HUES6 (cell line): ENCODE results near the gene MIPEP.
"Not testable (repeated sequence)": the region's sequence is repeated elsewhere in the genome, so short reads cannot be mapped to it uniquely, and the experiment has no call there.

Experiments
- H3K27ac ChIP-seq: 2 replicates; pipeline ENCODE4 v1.7.0; 2013; ENCODE audit warnings: low read depth, mild to moderate bottlenecking, low read length, inconsistent platforms
- H3K27me3 ChIP-seq: 2 replicates; pipeline ENCODE4 v1.6.1; 2013; ENCODE audit warnings: low read length; ENCODE audit not compliant: control insufficient read depth, insufficient read depth
- H3K36me3 ChIP-seq: 2 replicates; pipeline ENCODE4 v1.6.1; 2013; ENCODE audit warnings: low read length; ENCODE audit not compliant: control insufficient read depth, insufficient read depth
- H3K4me1 ChIP-seq: 2 replicates; pipeline ENCODE4 v1.6.1; 2013; ENCODE audit warnings: low read length; ENCODE audit not compliant: control insufficient read depth, insufficient read depth
- H3K4me3 ChIP-seq: 2 replicates; pipeline ENCODE4 v1.5.1; 2013; ENCODE audit warnings: low read depth, low read length
- H3K9ac ChIP-seq: one replicate; pipeline ENCODE4 v1.6.1; 2013; ENCODE audit warnings: mild to moderate bottlenecking, low read length
- H3K9me3 ChIP-seq: 2 replicates; pipeline ENCODE4 v1.6.1; 2013; ENCODE audit warnings: low read depth, low read length; ENCODE audit not compliant: control insufficient read depth, insufficient read depth

Gene MIPEP

DNA sequence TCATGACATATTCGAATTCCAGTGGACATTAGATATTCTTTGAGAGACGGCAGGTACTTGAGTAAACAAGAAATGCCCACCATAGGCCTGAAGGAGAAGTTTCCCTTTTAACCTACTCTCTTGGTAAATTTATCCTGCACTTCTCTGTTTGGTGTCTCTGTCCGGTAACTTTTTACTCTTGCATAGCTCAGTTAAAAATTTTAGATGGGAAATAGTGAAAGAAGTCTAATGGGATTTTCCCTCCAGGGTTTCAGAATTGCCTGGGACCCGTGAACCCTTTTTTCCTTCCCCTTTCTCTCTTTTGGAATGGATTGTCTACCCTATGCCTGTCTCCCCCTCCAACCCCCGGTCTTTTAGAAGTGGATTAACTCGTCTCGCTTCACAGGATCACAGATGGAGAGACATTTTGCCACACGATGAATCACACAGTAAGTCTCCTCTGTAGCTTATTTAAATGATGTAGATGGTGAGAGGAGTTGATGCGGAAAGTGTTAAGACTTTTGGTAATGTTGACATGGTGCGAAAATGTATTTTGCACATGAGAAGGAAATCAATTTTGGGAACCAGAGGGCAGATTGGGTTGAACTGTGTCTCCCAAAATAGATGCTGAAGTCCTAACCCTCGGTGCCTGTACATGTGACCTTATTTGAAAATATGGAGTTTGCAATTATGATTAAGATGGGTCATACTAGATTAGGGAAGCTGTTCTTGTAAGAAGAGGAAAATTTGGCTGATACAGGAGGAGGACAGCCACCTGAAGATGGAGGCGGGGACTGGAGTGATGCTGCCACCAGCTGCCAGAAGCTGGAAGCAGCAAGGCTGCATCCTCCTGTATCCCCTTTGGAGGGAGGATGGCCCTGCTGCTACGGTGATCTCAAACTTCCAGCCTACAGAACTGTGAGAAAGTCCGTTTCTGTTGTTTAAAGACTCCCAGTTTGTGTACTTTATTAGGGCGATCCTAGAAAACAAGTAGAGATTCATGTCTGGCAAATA lies 711 bp upstream of the MIPEP start:
- no peak overlapping the region for H3K27ac ChIP-seq
- H3K9me3 ChIP-seq = no peaks in the 10 kb centered on the region
- peaks cover 3% of the 10 kb centered on the region for H3K36me3 ChIP-seq
- no peak overlapping the region for H3K9ac ChIP-seq
- peaks cover 12% of the 10 kb centered on the region for H3K4me1 ChIP-seq
- H3K27me3 ChIP-seq = no peaks in the 10 kb centered on the region
- peak overlapping the region; percentile 94 for H3K4me3 ChIP-seq

DNA sequence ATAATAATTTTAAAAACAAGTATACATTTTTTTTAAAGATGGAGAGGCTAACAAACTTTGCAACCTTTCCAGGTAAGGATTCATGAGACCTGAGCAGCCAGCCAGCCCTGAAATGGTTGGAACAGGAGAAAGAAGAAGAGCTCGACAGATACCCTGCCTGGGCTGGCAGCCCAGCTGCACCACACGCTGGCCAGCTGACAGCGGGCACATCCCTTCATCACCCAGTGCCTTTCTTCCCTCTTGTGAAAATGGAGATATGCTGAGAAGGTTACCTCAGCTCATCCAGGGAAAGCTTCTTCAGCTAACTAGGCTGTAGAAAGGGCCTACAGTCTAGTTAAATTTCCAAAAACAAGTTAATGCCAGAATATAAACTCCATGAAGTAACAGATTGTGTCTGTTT lies 4.8 kb downstream of the MIPEP start:
- H3K27ac ChIP-seq, H3K9me3 ChIP-seq, H3K4me1 ChIP-seq, H3K9ac ChIP-seq, H3K27me3 ChIP-seq, H3K4me3 ChIP-seq: not testable (repeated sequence)
- H3K36me3 ChIP-seq = peaks cover 19% of the 10 kb centered on the region

DNA sequence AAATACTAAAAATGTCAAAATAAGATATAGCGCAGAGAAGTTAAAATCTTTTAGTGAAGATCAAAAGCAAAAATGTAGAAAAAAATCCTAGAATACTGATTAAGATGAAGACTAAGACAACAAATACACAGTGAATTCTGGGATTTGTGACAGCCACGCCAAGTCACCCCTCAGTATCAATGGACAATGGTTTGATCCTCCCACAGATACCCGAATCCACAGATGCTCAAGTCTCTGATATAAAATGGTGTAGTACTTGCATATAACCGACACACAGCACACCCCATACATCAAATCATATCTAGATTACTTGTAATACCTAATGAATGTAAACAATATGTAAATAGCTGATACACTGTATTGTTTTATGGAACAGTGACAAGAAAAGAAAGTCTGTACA lies 5.9 kb downstream of the MIPEP start:
- no peak overlapping the region for H3K27ac ChIP-seq
- H3K4me3 ChIP-seq = no peak overlapping the region
- H3K27me3 ChIP-seq = no peaks in the 10 kb centered on the region
- H3K9ac ChIP-seq = no peak overlapping the region
- peaks cover 25% of the 10 kb centered on the region for H3K36me3 ChIP-seq
- H3K9me3 ChIP-seq = no peaks in the 10 kb centered on the region
- 0 out of 2 replicates have a peak, but pooled peaks cover 6% of the 10 kb centered on the region for H3K4me1 ChIP-seq

DNA sequence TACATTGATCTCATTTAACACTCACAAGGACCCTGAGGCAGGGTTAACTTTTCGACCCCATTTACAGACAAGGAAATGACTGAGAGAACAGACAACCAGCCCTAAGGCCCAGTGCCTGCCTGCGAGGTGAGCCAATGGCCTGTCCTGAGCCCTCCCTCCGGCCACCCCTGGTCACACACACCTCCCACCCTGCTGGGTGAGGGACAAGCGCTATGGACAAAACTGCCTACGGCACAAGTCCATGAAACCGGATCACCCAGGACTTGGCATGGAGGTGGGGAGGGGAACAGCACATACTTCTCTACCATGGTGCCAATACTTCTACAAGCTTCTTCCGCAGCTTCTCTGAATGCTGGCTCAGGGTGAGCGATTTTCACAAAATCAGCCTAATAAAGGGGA lies 7.8 kb downstream of the MIPEP start:
- H3K9me3 ChIP-seq, H3K27me3 ChIP-seq, H3K9ac ChIP-seq, H3K27ac ChIP-seq, H3K4me1 ChIP-seq, H3K4me3 ChIP-seq: not testable (repeated sequence)
- peaks cover 29% of the 10 kb centered on the region for H3K36me3 ChIP-seq

DNA sequence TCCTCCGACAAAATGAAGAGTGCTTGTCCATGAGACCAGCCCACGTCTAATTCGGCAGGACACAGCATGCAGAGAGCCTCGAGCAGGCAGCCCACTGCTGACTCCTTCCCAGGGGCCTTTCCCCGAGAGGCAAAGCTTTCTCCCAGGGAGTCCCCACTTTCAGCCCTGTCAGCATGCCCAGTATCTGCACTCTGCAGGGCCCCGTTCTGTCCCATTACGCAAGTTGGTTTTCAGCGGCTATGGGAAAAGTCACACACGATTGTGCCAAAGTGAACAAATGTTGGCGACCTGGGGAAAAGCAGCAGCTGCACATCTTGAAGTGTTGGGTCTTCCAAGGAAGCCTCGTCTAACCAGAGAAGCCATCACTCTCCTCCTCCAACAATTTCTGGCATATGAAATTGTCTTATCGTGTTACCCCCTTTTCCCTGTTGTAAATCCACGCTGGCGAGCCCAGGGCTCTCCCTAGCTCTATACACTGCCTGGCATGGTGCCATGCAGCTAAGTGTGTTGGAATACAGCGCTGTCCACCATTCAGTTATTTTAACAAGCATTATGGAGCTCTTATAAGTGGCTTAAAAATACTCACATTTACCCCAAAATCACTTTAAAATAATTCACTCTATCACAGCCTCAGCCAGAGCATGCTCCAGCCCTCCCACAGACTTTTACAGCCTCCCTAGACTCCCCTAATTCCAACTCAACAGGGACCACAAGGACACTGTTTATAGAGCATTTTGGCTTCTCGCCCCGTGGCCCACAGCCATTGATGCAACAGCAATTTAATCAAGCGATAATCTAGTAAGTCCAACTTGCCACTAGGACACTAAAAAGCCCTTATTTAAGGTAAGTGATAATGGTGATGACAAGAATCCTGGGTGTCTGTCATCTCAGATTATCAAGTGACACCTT lies 8.5 kb downstream of the MIPEP start:
- H3K4me3 ChIP-seq, H3K27ac ChIP-seq, H3K27me3 ChIP-seq, H3K9ac ChIP-seq, H3K9me3 ChIP-seq, H3K4me1 ChIP-seq: not testable (repeated sequence)
- H3K36me3 ChIP-seq = peaks cover 29% of the 10 kb centered on the region

DNA sequence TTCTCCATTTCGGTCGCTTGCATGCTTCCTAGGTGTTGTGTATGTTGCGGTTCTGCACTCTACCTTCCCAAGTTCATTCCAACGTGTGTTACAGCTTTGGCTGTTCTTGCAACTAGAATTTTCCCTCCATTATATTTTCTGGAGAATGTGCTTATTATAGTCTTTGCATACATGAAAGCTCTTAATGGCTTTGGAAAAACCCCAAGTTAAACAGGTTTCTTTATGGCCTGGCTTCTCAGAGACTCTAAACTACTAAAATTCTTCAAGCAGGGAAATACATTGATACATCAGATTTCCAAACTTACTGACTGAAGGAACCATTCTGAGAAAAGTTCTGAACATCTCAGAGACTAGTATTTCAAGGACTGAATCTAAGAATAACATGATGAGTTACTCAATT lies 11.9 kb downstream of the MIPEP start:
- Histone ChIP-seq H3K27ac (no peak overlapping the region), H3K27me3 (no peaks in the 10 kb centered on the region), H3K9me3 (no peaks in the 10 kb centered on the region), H3K4me1 (no peaks in the 10 kb centered on the region), H3K4me3 (no peak overlapping the region), H3K9ac (no peak overlapping the region), H3K36me3 (peaks cover 15% of the 10 kb centered on the region)

DNA sequence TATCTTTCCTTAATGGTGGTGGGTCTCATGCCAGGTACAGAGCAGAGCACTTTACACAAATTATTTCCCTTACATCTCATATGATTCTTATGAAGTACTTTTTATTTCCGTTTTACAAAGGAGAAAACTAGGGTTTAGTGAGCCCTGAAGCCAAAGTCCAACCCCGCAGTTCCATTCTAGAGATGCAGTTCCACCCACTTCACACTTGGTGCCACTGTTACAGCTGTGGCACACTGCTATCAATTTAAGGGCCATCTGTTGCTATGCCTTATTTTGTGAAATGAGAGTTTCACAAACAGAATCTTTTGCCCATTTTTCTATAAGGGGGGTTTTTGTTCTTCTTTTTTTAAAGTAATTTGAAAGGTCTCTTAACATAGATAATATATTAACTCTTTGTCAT lies 12.9 kb downstream of the MIPEP start:
- H3K27ac ChIP-seq = no peak overlapping the region
- no peak overlapping the region for H3K9ac ChIP-seq
- peaks cover 11% of the 10 kb centered on the region for H3K36me3 ChIP-seq
- H3K27me3 ChIP-seq = no peaks in the 10 kb centered on the region
- H3K4me1 ChIP-seq = no peaks in the 10 kb centered on the region
- no peak overlapping the region for H3K4me3 ChIP-seq
- H3K9me3 ChIP-seq = no peaks in the 10 kb centered on the region

DNA sequence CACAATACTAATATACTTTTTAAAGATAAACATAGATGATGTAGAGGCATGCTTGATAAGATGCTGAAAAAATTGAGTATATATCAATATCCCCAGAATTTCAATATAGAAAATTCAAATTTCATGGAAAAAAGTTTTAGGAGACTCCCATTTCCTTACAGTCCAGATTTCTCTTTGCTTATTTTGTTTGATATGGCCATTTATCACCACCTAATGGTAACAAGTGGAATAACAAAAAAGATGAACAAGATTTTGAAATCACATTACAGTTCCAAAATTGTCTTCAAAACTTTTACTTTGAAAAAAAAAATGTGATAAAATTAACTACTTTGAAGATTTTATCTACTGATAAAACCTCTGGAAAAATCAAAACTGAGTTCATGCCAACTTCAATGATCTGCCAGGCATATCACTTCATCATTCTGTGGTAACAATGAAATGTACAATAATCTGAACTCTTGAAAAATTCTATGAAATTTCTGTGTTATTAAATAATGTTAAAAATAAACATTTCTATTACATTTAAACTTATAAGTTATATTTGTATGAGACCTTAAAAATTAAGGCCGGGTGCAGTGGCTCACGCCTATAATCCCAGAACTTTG lies 17.5 kb downstream of the MIPEP start:
- H3K27me3 ChIP-seq = no peaks in the 10 kb centered on the region
- H3K4me1 ChIP-seq = peaks cover 6% of the 10 kb centered on the region
- H3K27ac ChIP-seq = no peak overlapping the region
- no peak overlapping the region for H3K9ac ChIP-seq
- no peak overlapping the region for H3K4me3 ChIP-seq
- H3K9me3 ChIP-seq = no peaks in the 10 kb centered on the region
- peaks cover 5% of the 10 kb centered on the region; the same call in 1 of the 2 replicates for H3K36me3 ChIP-seq

DNA sequence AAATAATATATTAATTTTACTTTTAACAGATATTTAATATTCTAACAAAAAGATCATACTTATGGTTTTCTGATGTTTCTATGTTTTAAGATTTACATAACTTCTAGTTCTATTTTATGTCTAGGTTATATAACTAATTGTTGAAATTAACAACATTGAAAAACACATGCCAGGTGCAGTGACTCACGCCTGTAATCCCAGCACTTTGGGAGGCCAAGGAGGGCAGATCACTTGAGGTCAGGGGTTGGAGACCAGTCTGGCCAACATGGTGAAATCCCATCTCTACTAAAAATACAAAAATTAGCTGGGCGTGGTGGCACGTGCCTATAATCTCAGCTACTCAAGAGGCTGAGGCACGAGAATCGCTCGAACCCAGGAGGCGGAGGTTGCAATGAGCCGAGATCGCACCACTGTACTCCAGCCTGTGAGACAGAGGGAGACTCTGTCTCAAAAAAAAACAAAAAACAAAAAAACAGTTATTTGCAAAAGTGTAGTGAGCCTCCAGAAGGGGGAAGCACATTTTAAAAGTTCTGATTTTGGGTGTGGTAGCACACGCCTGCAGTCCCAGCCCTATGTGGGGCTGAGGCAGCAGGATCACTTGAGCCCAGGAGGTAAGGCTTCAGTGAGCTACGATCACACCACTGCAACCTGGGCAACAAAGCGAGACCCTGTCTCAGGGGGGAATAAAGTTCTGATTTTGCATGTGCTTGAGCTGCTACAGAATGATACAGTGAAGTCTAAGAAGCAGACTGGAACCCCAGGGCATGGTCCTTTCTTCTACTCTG lies 18.7 kb downstream of the MIPEP start:
- Histone ChIP-seq H3K9ac (no peak overlapping the region), H3K4me1 (peaks cover 11% of the 10 kb centered on the region), H3K4me3 (no peak overlapping the region), H3K27ac (no peak overlapping the region), H3K27me3 (no peaks in the 10 kb centered on the region), H3K36me3 (peaks cover 5% of the 10 kb centered on the region; the same call in 1 of the 2 replicates), H3K9me3 (no peaks in the 10 kb centered on the region)

DNA sequence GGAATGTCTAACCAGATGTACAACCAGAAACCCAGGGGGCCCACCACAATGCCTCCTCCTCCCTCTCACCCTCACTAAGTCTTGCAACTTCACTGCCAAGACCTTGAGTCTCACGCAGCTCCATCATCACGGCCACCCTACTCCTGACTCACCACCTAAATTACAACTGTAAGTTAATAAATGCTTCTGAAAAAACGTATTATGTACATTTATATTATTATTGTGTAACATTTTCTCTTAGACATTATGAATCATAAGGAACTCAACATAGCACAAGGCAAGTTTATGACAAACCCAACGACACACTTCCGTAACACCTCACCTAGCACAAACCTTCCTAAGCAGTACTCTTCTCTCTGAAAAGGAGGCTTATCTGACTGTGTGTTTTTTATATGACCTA lies 20.7 kb downstream of the MIPEP start:
- no peak overlapping the region for H3K27ac ChIP-seq
- H3K9ac ChIP-seq = no peak overlapping the region

More for the DNA sequence above, 20.7 kb downstream of the MIPEP start:
- H3K36me3 ChIP-seq = peaks cover 5% of the 10 kb centered on the region; the same call in 1 of the 2 replicates
- no peaks in the 10 kb centered on the region for H3K27me3 ChIP-seq
- peaks cover 11% of the 10 kb centered on the region for H3K4me1 ChIP-seq
- no peak overlapping the region for H3K4me3 ChIP-seq
- H3K9me3 ChIP-seq = no peaks in the 10 kb centered on the region
